ENCODE results near the gene POU2F3. TPM values are rescaled to one million over a fixed set of nuclear protein-coding genes. Genes with fewer than 3 reads are reported as not detected.

POU2F3 gene
- total RNA-seq, 2 experiments from 2014 or later = not detected

DNA sequence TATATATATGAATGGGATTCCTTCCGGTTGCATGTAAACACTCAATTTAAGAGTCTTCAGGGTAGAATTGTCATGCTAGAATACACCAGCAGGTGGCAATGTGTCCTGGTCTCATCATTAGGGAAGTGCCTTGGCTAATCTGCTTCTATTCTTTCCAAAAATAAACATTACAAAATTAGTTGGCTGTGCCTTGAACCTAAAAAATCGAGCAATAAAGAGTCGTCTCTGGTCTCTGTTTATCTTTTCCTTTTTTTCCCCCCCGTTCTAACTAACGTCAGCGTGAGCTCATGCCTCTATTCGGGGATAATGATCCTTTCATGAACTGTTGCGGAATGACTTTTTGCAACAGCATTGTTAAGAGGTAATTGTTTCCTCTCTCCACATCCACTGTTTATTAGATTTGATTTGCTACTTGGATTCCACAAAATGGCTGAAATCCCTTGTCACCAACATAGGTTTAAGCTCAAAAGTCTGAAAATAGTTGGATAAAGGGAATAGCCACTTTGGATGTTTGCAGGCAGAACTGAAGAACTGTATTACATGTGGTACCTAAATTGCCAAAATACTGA lies 95.0 kb downstream of the POU2F3 start:
- H3K9me3 Mint-ChIP-seq = no peaks in the 10 kb centered on the region
- H3K36me3 Mint-ChIP-seq = peaks cover 3% of the 10 kb centered on the region
- no peak overlapping the region for H3K27ac Mint-ChIP-seq
- H3K27me3 Mint-ChIP-seq = peaks cover 57% of the 10 kb centered on the region
- peak overlapping the region; percentile 69 for H3K4me3 Mint-ChIP-seq
- H3K4me1 Mint-ChIP-seq = peaks cover 24% of the 10 kb centered on the region
- peak; percentile 41 for DNase-seq

- no peaks in the 10 kb centered on the region for H3K9me3 Mint-ChIP-seq
- DNase-seq = peak; percentile 43
- peaks cover 3% of the 10 kb centered on the region for H3K36me3 Mint-ChIP-seq
- no peak overlapping the region for H3K27ac Mint-ChIP-seq
- H3K4me1 Mint-ChIP-seq = peaks cover 25% of the 10 kb centered on the region
- peaks cover 57% of the 10 kb centered on the region for H3K27me3 Mint-ChIP-seq
- H3K4me3 Mint-ChIP-seq = peak overlapping the region; percentile 63
Measured at GRCh38 chr11:120335556-120335907, 95.6 kb downstream of the POU2F3 start.

GRCh38 chr11:120335908-120336640 lies 96.1 kb downstream of the POU2F3 start, which contains the start of gene ARHGEF12:
Gene ARHGEF12, plus strand, starts transcription at chr11:120336413. Its CDS starts 831 bp downstream, at chr11:120337244.
- Mint-ChIP-seq H3K4me3 (peak within 1 kb of the TSS; percentile 92), H3K9me3 (no peaks in the 10 kb centered on the region), H3K27me3 (peaks cover 62% of the 10 kb centered on the region), H3K4me1 (peaks cover 26% of the 10 kb centered on the region), H3K36me3 (peaks cover 3% of the 10 kb centered on the region), H3K27ac (no peak within 1 kb of the TSS)
- peak; percentile 84 for DNase-seq

- no peak overlapping the region for H3K27ac Mint-ChIP-seq
- peaks cover 66% of the 10 kb centered on the region for H3K27me3 Mint-ChIP-seq
- H3K36me3 Mint-ChIP-seq = peaks cover 3% of the 10 kb centered on the region
- H3K4me3 Mint-ChIP-seq = peak overlapping the region; percentile 92
- DNase-seq = peak; percentile 47
- H3K4me1 Mint-ChIP-seq = peaks cover 26% of the 10 kb centered on the region
- H3K9me3 Mint-ChIP-seq = no peaks in the 10 kb centered on the region
Measured at GRCh38 chr11:120336641-120337354, 96.9 kb downstream of the POU2F3 start.

- H3K27me3 Mint-ChIP-seq = peaks cover 70% of the 10 kb centered on the region
- H3K4me1 Mint-ChIP-seq = peaks cover 26% of the 10 kb centered on the region
- DNase-seq = no peak
- H3K27ac Mint-ChIP-seq = no peak overlapping the region
- H3K9me3 Mint-ChIP-seq = peaks cover 5% of the 10 kb centered on the region
- peak overlapping the region; percentile 92 for H3K4me3 Mint-ChIP-seq
- peaks cover 6% of the 10 kb centered on the region for H3K36me3 Mint-ChIP-seq
Measured at GRCh38 chr11:120337355-120338106, 97.6 kb downstream of the POU2F3 start.

DNA sequence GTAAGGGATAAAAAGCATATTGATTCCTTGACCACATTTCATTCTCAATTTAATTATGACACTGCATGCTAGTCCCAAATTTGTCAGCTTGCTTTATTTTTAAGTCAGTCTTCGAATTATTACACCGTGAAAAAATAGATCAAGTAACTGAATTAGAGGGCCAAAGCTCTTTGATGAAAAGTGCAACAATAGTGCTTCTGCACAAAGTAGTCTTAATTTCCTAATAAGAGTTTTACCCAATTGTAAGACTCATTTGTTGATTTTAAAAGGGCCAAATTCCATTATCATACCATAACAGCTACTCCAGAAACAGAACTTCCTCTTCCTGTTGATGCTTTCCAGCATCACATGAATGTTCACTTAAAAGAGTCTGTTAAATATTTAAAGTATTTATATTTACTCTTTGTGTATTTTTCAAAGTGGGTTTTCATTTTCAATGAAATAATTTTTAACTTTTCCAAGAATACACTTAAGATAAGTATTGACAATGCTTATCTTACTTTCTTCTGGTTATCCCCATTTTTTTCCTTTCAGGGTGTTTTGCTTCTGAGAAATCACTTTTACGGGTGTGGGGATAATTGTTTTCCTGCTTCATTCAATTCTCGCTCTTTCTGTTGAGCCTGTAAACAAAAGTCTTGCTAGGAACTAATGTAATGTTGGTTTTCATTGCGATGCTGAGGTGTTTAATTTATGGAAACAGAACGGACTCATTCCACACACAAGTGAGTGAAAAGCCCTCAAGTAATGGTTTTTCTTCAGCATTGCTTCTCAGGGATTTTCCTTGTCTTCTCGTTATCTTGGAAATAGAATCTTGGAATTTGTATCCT lies 98.4 kb downstream of the POU2F3 start:
- H3K4me1 Mint-ChIP-seq = peaks cover 26% of the 10 kb centered on the region
- peaks cover 69% of the 10 kb centered on the region for H3K27me3 Mint-ChIP-seq
- H3K9me3 Mint-ChIP-seq = peaks cover 6% of the 10 kb centered on the region
- peak overlapping the region; percentile 92 for H3K4me3 Mint-ChIP-seq
- H3K36me3 Mint-ChIP-seq = peaks cover 7% of the 10 kb centered on the region
- no peak for DNase-seq
- H3K27ac Mint-ChIP-seq = no peak overlapping the region

DNA sequence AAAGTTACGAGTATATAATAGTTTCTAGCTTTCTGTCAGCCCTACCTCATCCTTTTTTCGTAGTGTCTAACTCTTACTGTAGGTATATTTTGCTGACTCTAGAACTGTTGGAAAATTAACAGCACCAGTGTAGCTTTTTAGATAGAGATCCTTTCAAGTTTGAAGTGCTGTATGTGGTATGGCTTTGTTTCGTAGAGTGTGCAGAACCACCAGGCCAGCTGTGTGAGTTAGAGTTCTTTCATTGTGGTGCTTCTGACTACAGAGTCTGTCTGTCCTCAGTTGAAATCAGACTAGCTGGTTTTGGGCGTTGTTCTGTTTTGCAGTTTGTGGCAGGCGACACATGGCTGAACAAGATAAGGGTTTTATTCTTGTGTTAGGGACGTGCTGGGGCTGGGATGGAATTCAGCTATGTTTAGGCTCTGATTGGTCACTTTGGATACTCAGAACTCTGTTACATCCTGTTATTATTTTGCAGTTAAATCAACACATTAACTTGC lies 99.5 kb downstream of the POU2F3 start:
- Mint-ChIP-seq H3K4me1 (peaks cover 30% of the 10 kb centered on the region), H3K9me3 (peaks cover 6% of the 10 kb centered on the region), H3K27ac (no peak overlapping the region), H3K36me3 (peaks cover 7% of the 10 kb centered on the region), H3K27me3 (peaks cover 71% of the 10 kb centered on the region), H3K4me3 (no peak overlapping the region)
- DNase-seq = no peak

DNA sequence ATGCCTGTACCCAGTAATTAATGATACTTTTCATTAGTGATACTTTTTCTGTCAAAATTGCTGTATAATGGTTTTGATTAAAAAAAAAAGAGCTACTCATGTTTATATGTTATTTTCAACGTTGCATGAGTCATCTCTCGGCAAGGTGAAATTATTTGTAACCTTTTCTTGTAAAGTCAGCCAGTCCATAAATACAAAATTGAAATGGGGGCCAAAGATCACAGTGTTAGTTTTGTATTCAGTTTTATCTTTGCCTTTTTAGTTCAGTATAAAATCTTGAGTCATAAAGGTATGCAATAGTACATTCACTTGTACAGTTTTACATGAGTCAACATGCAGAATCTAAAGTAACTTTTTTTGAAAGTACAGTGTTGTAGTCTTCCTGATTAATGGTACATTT lies 100.6 kb downstream of the POU2F3 start:
- H3K36me3 Mint-ChIP-seq = peaks cover 7% of the 10 kb centered on the region
- no peak for DNase-seq
- peaks cover 6% of the 10 kb centered on the region for H3K9me3 Mint-ChIP-seq
- no peak overlapping the region for H3K4me3 Mint-ChIP-seq
- no peak overlapping the region for H3K27ac Mint-ChIP-seq
- H3K27me3 Mint-ChIP-seq = peaks cover 78% of the 10 kb centered on the region
- peaks cover 34% of the 10 kb centered on the region for H3K4me1 Mint-ChIP-seq

- H3K27ac Mint-ChIP-seq = no peak overlapping the region
- peaks cover 6% of the 10 kb centered on the region for H3K9me3 Mint-ChIP-seq
- peaks cover 6% of the 10 kb centered on the region for H3K36me3 Mint-ChIP-seq
- H3K27me3 Mint-ChIP-seq = peaks cover 89% of the 10 kb centered on the region
- peaks cover 37% of the 10 kb centered on the region for H3K4me1 Mint-ChIP-seq
- no peak for DNase-seq
- H3K4me3 Mint-ChIP-seq = no peak overlapping the region
Measured at GRCh38 chr11:120342226-120342625, 102.3 kb downstream of the POU2F3 start.

DNA sequence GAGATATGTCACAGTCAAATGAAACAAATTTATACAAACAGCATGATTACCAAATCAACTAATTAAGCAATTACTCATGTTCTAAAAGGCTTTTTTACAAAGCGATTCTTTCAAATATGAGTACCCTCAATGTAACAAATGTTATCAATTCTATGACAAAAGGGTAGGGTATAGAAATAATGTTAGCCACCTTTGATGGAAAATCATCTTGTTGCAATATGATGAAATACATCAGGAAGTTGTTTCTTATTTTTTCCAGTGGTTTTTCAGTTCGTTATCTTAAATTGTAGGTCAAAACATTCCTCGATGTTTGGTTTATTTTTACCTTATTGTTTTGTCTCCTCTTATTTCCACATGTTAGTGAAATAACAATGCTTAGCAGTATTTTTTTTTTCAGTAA lies 102.7 kb downstream of the POU2F3 start:
- Mint-ChIP-seq H3K4me1 (peaks cover 32% of the 10 kb centered on the region), H3K27ac (no peak overlapping the region), H3K9me3 (peaks cover 6% of the 10 kb centered on the region), H3K27me3 (peaks cover 89% of the 10 kb centered on the region), H3K4me3 (no peak overlapping the region), H3K36me3 (peaks cover 4% of the 10 kb centered on the region)
- DNase-seq = no peak

DNA sequence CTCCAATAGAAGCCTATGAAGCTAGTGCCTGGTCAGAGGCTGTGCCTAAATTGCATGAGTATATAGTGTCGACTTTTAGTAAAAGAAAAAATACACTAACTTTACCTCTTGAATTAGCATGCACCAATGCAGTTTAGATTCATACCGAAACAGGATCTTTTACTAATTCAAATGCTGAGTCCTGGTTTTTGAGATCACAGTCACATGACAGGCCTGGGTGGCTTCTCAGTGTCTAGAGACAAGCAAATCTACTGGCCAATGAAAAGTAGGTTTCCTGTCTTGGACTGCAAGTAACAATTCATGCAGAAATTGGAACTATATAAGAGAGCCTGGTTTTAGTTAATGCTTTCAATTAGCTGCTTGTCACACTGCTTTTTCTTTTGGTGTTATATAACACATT lies 103.5 kb downstream of the POU2F3 start:
- peaks cover 6% of the 10 kb centered on the region for H3K9me3 Mint-ChIP-seq
- DNase-seq = no peak
- H3K4me1 Mint-ChIP-seq = peaks cover 26% of the 10 kb centered on the region
- peaks cover 88% of the 10 kb centered on the region for H3K27me3 Mint-ChIP-seq
- H3K36me3 Mint-ChIP-seq = peaks cover 4% of the 10 kb centered on the region
- no peak overlapping the region for H3K4me3 Mint-ChIP-seq
- no peak overlapping the region for H3K27ac Mint-ChIP-seq

GRCh38 chr11:120344302-120345004 lies 104.5 kb downstream of the POU2F3 start:
- peaks cover 4% of the 10 kb centered on the region for H3K36me3 Mint-ChIP-seq
- H3K4me3 Mint-ChIP-seq = peak overlapping the region; percentile 20
- H3K27ac Mint-ChIP-seq = peak overlapping the region; percentile 58
- peak; percentile 35 for DNase-seq
- H3K4me1 Mint-ChIP-seq = peaks cover 22% of the 10 kb centered on the region
- H3K9me3 Mint-ChIP-seq = peaks cover 6% of the 10 kb centered on the region
- H3K27me3 Mint-ChIP-seq = peaks cover 88% of the 10 kb centered on the region

DNA sequence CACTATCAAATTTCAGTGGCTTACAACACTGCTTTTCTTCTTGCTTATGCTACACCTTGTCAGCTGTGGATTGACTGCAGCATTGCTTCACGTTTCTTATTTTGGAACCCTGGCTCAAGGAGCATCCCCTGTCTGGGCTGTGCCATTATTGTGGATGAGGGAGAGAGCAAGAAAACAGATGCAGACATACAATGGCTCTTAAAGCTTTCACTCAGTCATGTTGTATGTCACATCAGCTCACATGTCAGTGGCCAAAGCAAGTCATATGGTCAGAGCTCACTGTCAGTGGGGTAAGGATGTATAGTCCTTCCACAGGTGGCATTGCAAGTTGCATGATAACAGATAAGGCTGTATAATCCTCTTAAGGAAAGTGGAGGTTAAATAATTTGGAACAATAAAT lies 106.3 kb downstream of the POU2F3 start:
- DNase-seq = no peak
- Mint-ChIP-seq H3K9me3 (peaks cover 6% of the 10 kb centered on the region), H3K27me3 (peaks cover 85% of the 10 kb centered on the region), H3K27ac (no peak overlapping the region), H3K36me3 (peaks cover 4% of the 10 kb centered on the region), H3K4me1 (peaks cover 18% of the 10 kb centered on the region), H3K4me3 (no peak overlapping the region)

All from activated naive CD8-positive, alpha-beta T cell treated with anti-CD3 and anti-CD28 coated beads for 36 hours (primary cell).